ENCODE results near the gene LIN37.
A peak's percentile ranks its signal among the peaks of the same experiment; 100 is the strongest.
"Not testable (repeated sequence)": the region's sequence is repeated elsewhere in the genome, so short reads cannot be mapped to it uniquely, and the experiment has no call there.

LIN37 gene

GRCh38 chr19:35715981-35716800 is 32.2 kb upstream of the LIN37 start:
- H3K27me3 Mint-ChIP-seq: peaks cover 25% of the 10 kb centered on the region

GRCh38 chr19:35716801-35717664 is 31.3 kb upstream of the LIN37 start:
- no peaks in the 10 kb centered on the region for H3K9me3 Mint-ChIP-seq
- peaks cover 22% of the 10 kb centered on the region for H3K27me3 Mint-ChIP-seq
- peak overlapping the region; percentile 87 for H3K27ac Mint-ChIP-seq
- H3K36me3 Mint-ChIP-seq (ENCODE audit: low read depth): peaks cover 35% of the 10 kb centered on the region
- H3K4me3 Mint-ChIP-seq: peak overlapping the region; percentile 91
- intact Hi-C loops (cut with micrococcal nuclease): loop anchor here (1.0 to 2.0 kb wide), 2 partner anchors 24 to 32 kb away; partner anchors contain the start of gene LIN37
- H3K4me1 Mint-ChIP-seq (ENCODE audit: low read depth): peaks cover 54% of the 10 kb centered on the region

More at GRCh38 chr19:35715981-35716800, 32.2 kb upstream of the LIN37 start:
- H3K27ac Mint-ChIP-seq: peak overlapping the region; percentile 87
- H3K9me3 Mint-ChIP-seq: no peaks in the 10 kb centered on the region
- intact Hi-C loops (cut with micrococcal nuclease): loop anchor here (2.0 kb wide), 1 partner anchor 33 kb away; the partner anchor contains the start of gene LIN37
- H3K36me3 Mint-ChIP-seq (ENCODE audit: low read depth): peaks cover 27% of the 10 kb centered on the region
- H3K4me3 Mint-ChIP-seq: peak overlapping the region; percentile 91
- H3K4me1 Mint-ChIP-seq (ENCODE audit: low read depth): peaks cover 50% of the 10 kb centered on the region

- intact Hi-C loops (cut with micrococcal nuclease): loop anchor here (1.0 to 2.0 kb wide), 2 partner anchors 25 to 31 kb away; partner anchors contain the start of gene LIN37
- Mint-ChIP-seq H3K9me3 (no peaks in the 10 kb centered on the region), H3K36me3 (ENCODE audit: low read depth) (peaks cover 43% of the 10 kb centered on the region), H3K27me3 (peaks cover 17% of the 10 kb centered on the region), H3K4me3 (peak within 1 kb of the TSS; percentile 91), H3K27ac (peak within 1 kb of the TSS; percentile 87), H3K4me1 (ENCODE audit: low read depth) (peaks cover 54% of the 10 kb centered on the region)
Measured at GRCh38 chr19:35717665-35718344, 30.6 kb upstream of the LIN37 start, which contains the start of gene KMT2B. Gene KMT2B (plus strand): TSS chr19:35718003. CDS start chr19:35718019, 16 bp downstream.

DNA sequence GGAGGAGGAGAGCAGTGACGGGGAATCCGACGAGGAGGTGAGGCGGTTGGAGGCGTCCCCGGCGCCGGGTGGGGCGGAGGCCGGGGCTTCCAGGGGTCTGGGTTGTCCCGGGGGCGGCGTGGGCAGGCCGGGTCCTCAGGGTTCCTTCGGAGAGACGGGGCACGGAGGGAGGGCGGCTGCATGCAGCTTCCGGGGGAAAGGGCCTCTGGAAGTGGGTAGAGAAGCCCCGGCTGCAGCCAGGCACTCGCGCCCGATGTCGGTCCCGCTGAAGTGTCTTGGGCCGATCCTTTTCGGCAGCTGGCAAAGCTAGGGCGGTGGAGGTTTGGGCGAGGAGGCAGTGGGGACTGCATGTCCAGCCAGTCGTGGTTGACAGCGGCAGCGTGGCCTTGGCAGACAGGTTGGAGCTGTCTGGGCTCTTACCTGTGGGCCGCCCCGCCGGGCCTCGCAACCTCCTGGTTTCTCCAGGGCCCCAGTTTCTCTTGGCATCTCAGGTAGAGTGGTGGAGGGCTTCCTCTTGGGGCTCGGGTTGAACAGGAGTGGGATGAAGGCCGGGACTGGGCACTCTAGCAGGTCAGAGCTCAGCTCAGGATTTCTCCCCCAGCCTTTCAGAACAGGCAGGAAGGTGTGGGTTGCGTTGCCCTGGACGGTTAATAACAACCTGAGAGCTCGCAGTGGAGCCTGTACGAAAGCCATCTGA is 29.9 kb upstream of the LIN37 start:
- Mint-ChIP-seq H3K36me3 (ENCODE audit: low read depth) (peaks cover 50% of the 10 kb centered on the region), H3K4me3 (peak overlapping the region; percentile 81), H3K27me3 (peaks cover 15% of the 10 kb centered on the region), H3K27ac (peak overlapping the region; percentile 66), H3K9me3 (no peaks in the 10 kb centered on the region), H3K4me1 (ENCODE audit: low read depth) (peaks cover 54% of the 10 kb centered on the region)
- intact Hi-C loops (cut with micrococcal nuclease): no loop called here

DNA sequence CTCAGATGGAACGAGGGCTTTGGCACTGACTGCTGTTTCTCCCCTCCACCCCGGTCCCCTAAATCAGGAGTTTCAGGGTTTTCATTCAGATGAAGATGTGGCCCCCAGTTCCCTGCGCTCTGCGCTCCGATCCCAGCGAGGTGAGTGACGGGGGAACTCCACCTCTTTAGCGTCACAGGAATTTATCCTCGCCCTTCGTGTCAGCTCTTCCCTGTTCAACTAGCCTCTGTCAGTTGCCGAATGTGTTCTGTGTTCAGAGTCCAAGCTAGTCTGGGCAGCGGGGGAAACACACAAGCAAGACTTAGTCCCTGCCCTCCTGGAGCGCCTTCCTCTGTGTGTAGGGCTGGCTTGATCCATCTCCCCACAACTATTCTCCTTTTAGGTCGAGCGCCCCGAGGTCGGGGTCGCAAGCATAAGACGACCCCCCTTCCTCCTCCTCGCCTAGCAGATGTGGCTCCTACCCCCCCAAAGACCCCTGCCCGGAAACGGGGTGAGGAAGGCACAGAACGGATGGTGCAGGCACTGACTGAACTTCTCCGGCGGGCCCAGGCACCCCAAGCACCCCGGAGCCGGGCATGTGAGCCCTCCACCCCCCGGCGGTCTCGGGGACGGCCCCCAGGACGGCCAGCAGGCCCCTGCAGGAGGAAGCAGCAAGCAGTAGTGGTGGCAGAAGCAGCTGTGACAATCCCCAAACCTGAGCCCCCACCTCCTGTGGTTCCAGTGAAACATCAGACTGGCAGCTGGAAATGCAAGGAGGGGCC is 28.8 kb upstream of the LIN37 start:
- intact Hi-C loops (cut with micrococcal nuclease): no loop called here
- H3K36me3 Mint-ChIP-seq (ENCODE audit: low read depth): peaks cover 61% of the 10 kb centered on the region
- H3K27me3 Mint-ChIP-seq: peaks cover 5% of the 10 kb centered on the region
- peak overlapping the region; percentile 66 for H3K27ac Mint-ChIP-seq
- peak overlapping the region; percentile 81 for H3K4me3 Mint-ChIP-seq
- no peaks in the 10 kb centered on the region for H3K9me3 Mint-ChIP-seq
- H3K4me1 Mint-ChIP-seq (ENCODE audit: low read depth): peaks cover 49% of the 10 kb centered on the region

DNA sequence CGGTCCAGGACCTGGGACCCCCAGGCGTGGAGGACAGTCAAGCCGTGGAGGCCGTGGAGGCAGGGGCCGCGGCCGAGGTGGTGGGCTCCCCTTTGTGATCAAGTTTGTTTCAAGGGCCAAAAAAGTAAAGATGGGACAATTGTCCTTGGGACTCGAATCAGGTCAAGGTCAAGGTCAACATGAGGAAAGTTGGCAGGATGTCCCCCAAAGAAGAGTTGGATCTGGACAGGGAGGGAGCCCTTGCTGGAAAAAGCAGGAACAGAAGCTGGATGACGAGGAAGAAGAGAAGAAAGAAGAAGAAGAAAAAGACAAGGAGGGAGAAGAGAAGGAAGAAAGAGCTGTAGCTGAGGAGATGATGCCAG is 28.2 kb upstream of the LIN37 start:
- Mint-ChIP-seq H3K4me3 (no peak overlapping the region), H3K27ac (peak overlapping the region; percentile 16), H3K9me3 (no peaks in the 10 kb centered on the region), H3K4me1 (ENCODE audit: low read depth) (peaks cover 44% of the 10 kb centered on the region), H3K36me3 (ENCODE audit: low read depth) (peaks cover 66% of the 10 kb centered on the region), H3K27me3 (peaks cover 1% of the 10 kb centered on the region)
- intact Hi-C loops (cut with micrococcal nuclease): no loop called here

DNA sequence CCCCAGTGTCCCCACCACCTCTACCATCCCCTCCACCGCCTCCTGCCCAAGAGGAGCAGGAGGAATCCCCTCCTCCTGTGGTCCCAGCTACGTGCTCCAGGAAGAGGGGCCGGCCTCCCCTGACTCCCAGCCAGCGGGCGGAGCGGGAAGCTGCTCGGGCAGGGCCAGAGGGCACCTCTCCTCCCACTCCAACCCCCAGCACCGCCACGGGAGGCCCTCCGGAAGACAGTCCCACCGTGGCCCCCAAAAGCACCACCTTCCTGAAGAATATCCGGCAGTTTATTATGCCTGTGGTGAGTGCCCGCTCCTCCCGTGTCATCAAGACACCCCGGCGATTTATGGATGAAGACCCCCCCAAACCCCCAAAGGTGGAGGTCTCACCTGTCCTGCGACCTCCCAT is 27.7 kb upstream of the LIN37 start:
- intact Hi-C loops (cut with micrococcal nuclease): no loop called here
- H3K4me1 Mint-ChIP-seq (ENCODE audit: low read depth): peaks cover 42% of the 10 kb centered on the region
- no peak overlapping the region for H3K4me3 Mint-ChIP-seq
- peaks cover 72% of the 10 kb centered on the region for H3K36me3 Mint-ChIP-seq (ENCODE audit: low read depth)
- peaks cover 1% of the 10 kb centered on the region for H3K27me3 Mint-ChIP-seq
- peak overlapping the region; percentile 24 for H3K27ac Mint-ChIP-seq
- H3K9me3 Mint-ChIP-seq: no peaks in the 10 kb centered on the region

- H3K9me3 Mint-ChIP-seq: no peaks in the 10 kb centered on the region
- no peaks in the 10 kb centered on the region for H3K27me3 Mint-ChIP-seq
- peaks cover 77% of the 10 kb centered on the region for H3K36me3 Mint-ChIP-seq (ENCODE audit: low read depth)
- H3K27ac Mint-ChIP-seq: peak overlapping the region; percentile 24
- intact Hi-C loops (cut with micrococcal nuclease): no loop called here
- H3K4me1 Mint-ChIP-seq (ENCODE audit: low read depth): peaks cover 35% of the 10 kb centered on the region
- H3K4me3 Mint-ChIP-seq: no peak overlapping the region
Measured at GRCh38 chr19:35721374-35721773, 27.0 kb upstream of the LIN37 start.

DNA sequence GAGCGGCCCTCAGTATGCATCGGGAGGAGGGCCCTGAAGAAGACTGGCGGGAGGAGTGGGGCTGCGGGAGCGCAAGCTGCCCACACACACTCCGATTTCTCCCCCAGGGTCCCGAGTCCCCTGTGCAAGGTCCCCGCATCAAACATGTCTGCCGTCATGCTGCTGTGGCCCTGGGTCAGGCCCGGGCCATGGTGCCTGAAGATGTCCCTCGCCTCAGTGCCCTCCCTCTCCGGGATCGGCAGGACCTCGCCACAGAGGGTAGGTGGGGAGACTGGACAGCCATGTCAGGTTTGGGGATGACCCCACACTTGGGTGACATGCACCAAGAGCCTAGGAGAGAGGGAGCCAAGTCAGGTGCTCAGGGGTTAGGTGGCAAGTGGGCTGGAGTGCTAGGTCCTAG is 25.9 kb upstream of the LIN37 start:
- intact Hi-C loops (cut with micrococcal nuclease): no loop called here
- Mint-ChIP-seq H3K27me3 (no peaks in the 10 kb centered on the region), H3K27ac (no peak overlapping the region), H3K4me3 (no peak overlapping the region), H3K36me3 (ENCODE audit: low read depth) (peaks cover 83% of the 10 kb centered on the region), H3K4me1 (ENCODE audit: low read depth) (peaks cover 30% of the 10 kb centered on the region), H3K9me3 (no peaks in the 10 kb centered on the region)

- Mint-ChIP-seq H3K27me3 (no peaks in the 10 kb centered on the region), H3K27ac (no peak overlapping the region), H3K36me3 (ENCODE audit: low read depth) (peaks cover 87% of the 10 kb centered on the region), H3K9me3 (no peaks in the 10 kb centered on the region), H3K4me3 (no peak overlapping the region), H3K4me1 (ENCODE audit: low read depth) (peaks cover 30% of the 10 kb centered on the region)
- intact Hi-C loops (cut with micrococcal nuclease): no loop called here
Measured at GRCh38 chr19:35722897-35723296, 25.5 kb upstream of the LIN37 start.

GRCh38 chr19:35723671-35724070 is 24.7 kb upstream of the LIN37 start:
- Mint-ChIP-seq H3K27ac (no peak overlapping the region), H3K4me1 (ENCODE audit: low read depth) (peaks cover 30% of the 10 kb centered on the region), H3K27me3 (no peaks in the 10 kb centered on the region), H3K36me3 (ENCODE audit: low read depth) (peaks cover 95% of the 10 kb centered on the region), H3K9me3 (no peaks in the 10 kb centered on the region), H3K4me3 (no peak overlapping the region)
- intact Hi-C loops (cut with micrococcal nuclease): no loop called here

- H3K27me3 Mint-ChIP-seq; H3K4me3 Mint-ChIP-seq; H3K27ac Mint-ChIP-seq; H3K9me3 Mint-ChIP-seq; intact Hi-C loops (cut with micrococcal nuclease): not testable (repeated sequence)
- Mint-ChIP-seq H3K36me3 (ENCODE audit: low read depth) (peaks cover 100% of the 10 kb centered on the region), H3K4me1 (ENCODE audit: low read depth) (peaks cover 25% of the 10 kb centered on the region)
Measured at GRCh38 chr19:35724132-35724531, 24.2 kb upstream of the LIN37 start.

Measured in dendritic cell treated with granulocyte-macrophage colony-stimulating factor and Interleukin-4, amounts not matched to agents 40 ng/mL and 50 ng/mL, for 4 days (primary cell).